Measurements from ENCODE around the gene APLF. TPM values are rescaled to one million over a fixed set of nuclear protein-coding genes. Genes with fewer than 3 reads are reported as not detected.
"Not testable (repeated sequence)": the region's sequence is repeated elsewhere in the genome, so short reads cannot be mapped to it uniquely, and the experiment has no call there.

The APLF gene
- total RNA-seq, 1 experiment from 2014 or later: 5.5 TPM

DNA sequence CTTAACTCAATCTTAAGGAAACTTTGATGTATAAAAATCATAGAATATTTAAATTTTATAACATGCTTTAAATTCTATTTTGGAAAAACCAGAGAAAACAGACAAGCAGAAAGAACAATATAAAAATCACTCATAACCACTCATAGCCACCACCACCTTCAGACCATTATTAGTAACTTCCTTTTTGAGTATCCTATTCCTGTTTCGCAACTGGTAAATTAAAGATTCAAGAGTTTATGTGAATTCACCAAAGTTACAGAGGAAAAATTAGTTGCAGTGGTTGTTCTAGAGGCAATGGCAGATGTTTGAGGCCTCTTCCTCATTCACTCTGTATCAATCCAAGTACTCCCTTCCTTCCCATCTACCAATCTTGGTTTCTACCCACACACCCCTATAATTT is 126.7 kb downstream of the APLF start:
- DNase-seq (ENCODE audit: low spot score): peak; percentile 76
- intact Hi-C loops (cut with micrococcal nuclease; ENCODE audit: unreplicated experiment): no loop called here
- Histone ChIP-seq H3K4me3 (ENCODE audit: low read depth, low read length, poor library complexity, severe bottlenecking) (no peak overlapping the region), H3K4me1 (ENCODE audit: insufficient read depth, low read length, poor library complexity, severe bottlenecking) (peaks cover 24% of the 10 kb centered on the region), H3K27ac (ENCODE audit: low read depth, low read length, poor library complexity, severe bottlenecking) (peak overlapping the region; percentile 77), H3K9me3 (ENCODE audit: low read depth, low read length, poor library complexity, severe bottlenecking) (no peaks in the 10 kb centered on the region), H3K36me3 (ENCODE audit: insufficient read depth, low read length, poor library complexity, severe bottlenecking) (no peaks in the 10 kb centered on the region), H3K27me3 (replicated peaks; ENCODE audit: insufficient read depth, low read depth, low read length, poor library complexity) (no peaks in the 10 kb centered on the region)
- no peak for TF ChIP-seq EZH2 (IDR thresholded peaks at IDR 0.05; ENCODE audit: borderline replicate concordance, low read depth, low read length, poor library complexity, severe bottlenecking)
- TF ChIP-seq, protein P1, sequence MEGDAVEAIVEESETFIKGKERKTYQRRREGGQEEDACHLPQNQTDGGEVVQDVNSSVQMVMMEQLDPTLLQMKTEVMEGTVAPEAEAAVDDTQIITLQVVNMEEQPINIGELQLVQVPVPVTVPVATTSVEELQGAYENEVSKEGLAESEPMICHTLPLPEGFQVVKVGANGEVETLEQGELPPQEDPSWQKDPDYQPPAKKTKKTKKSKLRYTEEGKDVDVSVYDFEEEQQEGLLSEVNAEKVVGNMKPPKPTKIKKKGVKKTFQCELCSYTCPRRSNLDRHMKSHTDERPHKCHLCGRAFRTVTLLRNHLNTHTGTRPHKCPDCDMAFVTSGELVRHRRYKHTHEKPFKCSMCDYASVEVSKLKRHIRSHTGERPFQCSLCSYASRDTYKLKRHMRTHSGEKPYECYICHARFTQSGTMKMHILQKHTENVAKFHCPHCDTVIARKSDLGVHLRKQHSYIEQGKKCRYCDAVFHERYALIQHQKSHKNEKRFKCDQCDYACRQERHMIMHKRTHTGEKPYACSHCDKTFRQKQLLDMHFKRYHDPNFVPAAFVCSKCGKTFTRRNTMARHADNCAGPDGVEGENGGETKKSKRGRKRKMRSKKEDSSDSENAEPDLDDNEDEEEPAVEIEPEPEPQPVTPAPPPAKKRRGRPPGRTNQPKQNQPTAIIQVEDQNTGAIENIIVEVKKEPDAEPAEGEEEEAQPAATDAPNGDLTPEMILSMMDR (conservative IDR thresholded peaks at IDR 0.05; ENCODE audit: low read depth, low read length): no peak
- no TSS peak for BruUV-seq (replicated peaks)
- POLR2A ChIA-PET (ENCODE audit: low non-redundant PET): no interaction called here
- CTCF ChIA-PET: interaction anchor here (2.1 kb wide), 1 partner anchor 106 kb away, joined by 20 read pairs; no protein-coding TSS in a partner anchor

- H3K4me3 ChIP-seq (ENCODE audit: low read depth, low read length, poor library complexity, severe bottlenecking): peak overlapping the region; percentile 7
- ChIA-PET CTCF (interaction anchor here (1.0 to 2.1 kb wide), 7 partner anchors 9 to 128 kb away, joined by 3 to 20 read pairs (median 4); partner anchors contain the start of genes APLF and FBXO48), POLR2A (ENCODE audit: low non-redundant PET) (interaction anchor here (0.5 to 0.7 kb wide), 2 partner anchors 96 to 607 kb away, joined by 3 read pairs; no protein-coding TSS in a partner anchor)
- TF ChIP-seq, protein P1 (conservative IDR thresholded peaks at IDR 0.05; ENCODE audit: low read depth, low read length): peak; percentile 94
- TF ChIP-seq EZH2 (IDR thresholded peaks at IDR 0.05; ENCODE audit: borderline replicate concordance, low read depth, low read length, poor library complexity, severe bottlenecking): no peak
- peak overlapping the region; percentile 77 for H3K27ac ChIP-seq (ENCODE audit: low read depth, low read length, poor library complexity, severe bottlenecking)
- DNase-seq (ENCODE audit: low spot score): peak; percentile 81
- no peaks in the 10 kb centered on the region for H3K36me3 ChIP-seq (ENCODE audit: insufficient read depth, low read length, poor library complexity, severe bottlenecking)
- no peaks in the 10 kb centered on the region for H3K27me3 ChIP-seq (replicated peaks; ENCODE audit: insufficient read depth, low read depth, low read length, poor library complexity)
- no peaks in the 10 kb centered on the region for H3K9me3 ChIP-seq (ENCODE audit: low read depth, low read length, poor library complexity, severe bottlenecking)
- intact Hi-C loops (cut with micrococcal nuclease; ENCODE audit: unreplicated experiment): loop anchor here (5.0 kb wide), 1 partner anchor 98 kb away; no protein-coding TSS in a partner anchor
- BruUV-seq (replicated peaks): no TSS peak
- peaks cover 23% of the 10 kb centered on the region for H3K4me1 ChIP-seq (ENCODE audit: insufficient read depth, low read length, poor library complexity, severe bottlenecking)
Measured at GRCh38 chr2:68594674-68595492, 127.5 kb downstream of the APLF start.

DNA sequence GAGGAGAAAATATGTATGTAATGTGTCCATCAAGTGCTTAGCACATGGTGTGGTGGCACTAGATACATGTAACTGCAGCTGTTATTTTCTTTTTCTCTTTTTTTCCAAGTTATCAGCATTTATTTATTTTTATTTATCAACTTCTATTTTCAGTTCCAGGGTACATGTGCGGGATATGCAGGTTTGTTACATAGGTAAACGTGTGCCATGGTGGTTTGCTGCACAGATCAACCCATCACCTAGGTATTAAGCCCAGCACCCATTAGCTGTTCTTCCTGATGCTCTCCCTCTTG is 128.1 kb downstream of the APLF start:
- not testable (repeated sequence) for DNase-seq (ENCODE audit: low spot score); H3K27me3 ChIP-seq (replicated peaks; ENCODE audit: insufficient read depth, low read depth, low read length, poor library complexity); H3K9me3 ChIP-seq (ENCODE audit: low read depth, low read length, poor library complexity, severe bottlenecking); BruUV-seq (replicated peaks); H3K4me3 ChIP-seq (ENCODE audit: low read depth, low read length, poor library complexity, severe bottlenecking); H3K36me3 ChIP-seq (ENCODE audit: insufficient read depth, low read length, poor library complexity, severe bottlenecking)
- CTCF ChIA-PET: interaction anchor here (1.0 to 2.1 kb wide), 7 partner anchors 9 to 129 kb away, joined by 3 to 20 read pairs (median 4); partner anchors contain the start of genes APLF and FBXO48
- Histone ChIP-seq H3K4me1 (ENCODE audit: insufficient read depth, low read length, poor library complexity, severe bottlenecking) (peaks cover 19% of the 10 kb centered on the region), H3K27ac (ENCODE audit: low read depth, low read length, poor library complexity, severe bottlenecking) (peak overlapping the region; percentile 77)
- POLR2A ChIA-PET (ENCODE audit: low non-redundant PET): interaction anchor here (0.5 kb wide), 1 partner anchor 95 kb away, joined by 3 read pairs; no protein-coding TSS in a partner anchor
- intact Hi-C loops (cut with micrococcal nuclease; ENCODE audit: unreplicated experiment): loop anchor here (5.0 kb wide), 1 partner anchor 98 kb away; no protein-coding TSS in a partner anchor

DNA sequence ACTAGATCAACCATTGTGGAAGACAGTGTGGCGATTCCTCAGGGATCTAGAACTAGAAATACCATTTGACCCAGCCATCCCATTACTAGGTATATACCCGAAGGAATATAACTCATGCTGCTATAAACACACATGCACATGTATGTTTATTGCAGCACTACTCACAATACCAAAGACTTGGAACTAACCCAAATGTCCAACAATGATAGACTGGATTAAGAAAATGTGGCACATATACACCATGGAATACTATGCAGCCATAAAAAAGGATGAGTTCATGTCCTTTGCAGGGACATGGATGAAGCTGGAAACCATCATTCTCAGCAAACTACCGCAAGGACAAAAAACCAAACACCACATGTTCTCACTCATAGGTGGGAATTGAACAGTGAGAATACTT is 133.1 kb downstream of the APLF start:
- BruUV-seq (replicated peaks); H3K4me3 ChIP-seq (ENCODE audit: low read depth, low read length, poor library complexity, severe bottlenecking); H3K4me1 ChIP-seq (ENCODE audit: insufficient read depth, low read length, poor library complexity, severe bottlenecking); H3K27ac ChIP-seq (ENCODE audit: low read depth, low read length, poor library complexity, severe bottlenecking); POLR2A ChIA-PET (ENCODE audit: low non-redundant PET); CTCF ChIA-PET; intact Hi-C loops (cut with micrococcal nuclease; ENCODE audit: unreplicated experiment); DNase-seq (ENCODE audit: low spot score); H3K36me3 ChIP-seq (ENCODE audit: insufficient read depth, low read length, poor library complexity, severe bottlenecking); H3K27me3 ChIP-seq (replicated peaks; ENCODE audit: insufficient read depth, low read depth, low read length, poor library complexity): not testable (repeated sequence)
- H3K9me3 ChIP-seq (ENCODE audit: low read depth, low read length, poor library complexity, severe bottlenecking): peaks cover 16% of the 10 kb centered on the region
